Neuronal stem cell (in vitro differentiated cells): ENCODE measurements around the gene METRNL.

Experiments
- DNase-seq: peaks from one replicate; pipeline ENCODE4 v3.0.0-alpha.2; 2013; ENCODE audit warnings: low spot score
- H2AFZ ChIP-seq: one replicate; pipeline ENCODE4 v1.6.1; 2013; ENCODE audit warnings: mild to moderate bottlenecking, low read length, inconsistent platforms
- H2AK5ac ChIP-seq: 2 replicates; pipeline ENCODE4 v1.6.1; 2013; ENCODE audit warnings: low read depth, mild to moderate bottlenecking, inconsistent platforms, low read length, moderate library complexity, mixed read lengths
- H2BK120ac ChIP-seq: 2 replicates; pipeline ENCODE4 v1.6.1; 2013; ENCODE audit warnings: low read depth, mild to moderate bottlenecking, inconsistent platforms, low read length, moderate library complexity, mixed read lengths
- H2BK12ac ChIP-seq: one replicate; pipeline ENCODE4 v1.6.1; 2013; ENCODE audit warnings: low read length, inconsistent platforms
- H2BK15ac ChIP-seq: 2 replicates; pipeline ENCODE4 v1.6.1; 2013; ENCODE audit warnings: mild to moderate bottlenecking, low read length, inconsistent platforms, mixed read lengths
- H2BK5ac ChIP-seq: one replicate; pipeline ENCODE4 v1.6.1; 2013; ENCODE audit warnings: inconsistent platforms, mild to moderate bottlenecking, low read length, moderate library complexity
- H3K14ac ChIP-seq: one replicate; pipeline ENCODE4 v1.6.1; 2013; ENCODE audit warnings: low read length, inconsistent platforms
- H3K18ac ChIP-seq: 2 replicates; pipeline ENCODE4 v1.6.1; 2013; ENCODE audit warnings: low read length, inconsistent platforms
- H3K23ac ChIP-seq: 2 replicates; pipeline ENCODE4 v1.6.1; 2013; ENCODE audit warnings: low read depth, mild to moderate bottlenecking, mixed read lengths, low read length, inconsistent platforms; ENCODE audit not compliant: poor library complexity
- H3K27ac ChIP-seq: replicated peaks from 3 replicates; pipeline ENCODE4 v1.5.1; 2013; ENCODE audit warnings: low read length, inconsistent platforms
- H3K27me3 ChIP-seq, 3 experiments: 2 replicates each; pipeline ENCODE4 v1.6.1; 2013; ENCODE audit warnings: low read length in 3 of 3, mild to moderate bottlenecking in 2 of 3, inconsistent platforms in 1 of 3, low read depth in 1 of 3, mixed read lengths in 1 of 3, moderate library complexity in 1 of 3; ENCODE audit not compliant: control insufficient read depth in 3 of 3, insufficient read depth in 3 of 3
- H3K36me3 ChIP-seq, 2 donors: replicated peaks in 1 of 2; 2 replicates each; pipeline ENCODE4 v1.6.1; 2013; ENCODE audit warnings: low read length in 2 of 2; ENCODE audit not compliant: control insufficient read depth in 2 of 2, insufficient read depth in 2 of 2
- H3K4ac ChIP-seq: 2 replicates; pipeline ENCODE4 v1.6.1; 2013; ENCODE audit warnings: inconsistent platforms, mild to moderate bottlenecking, low read length, moderate library complexity
- H3K4me1 ChIP-seq, 2 donors: 1 replicate in 1 of 2; 2 replicates in 1 of 2; pipeline ENCODE4 v1.6.1; 2013; ENCODE audit warnings: low read length in 2 of 2, low read depth in 1 of 2; ENCODE audit not compliant: control insufficient read depth in 2 of 2, insufficient read depth in 1 of 2
- H3K4me2 ChIP-seq: one replicate; pipeline ENCODE4 v1.6.1; 2013; ENCODE audit warnings: mild to moderate bottlenecking, low read length, inconsistent platforms; ENCODE audit not compliant: insufficient read depth, poor library complexity, severe bottlenecking
- H3K4me3 ChIP-seq, 2 donors: 2 replicates each; pipeline ENCODE4 v1.5.1; 2013; ENCODE audit warnings: low read length in 2 of 2, mild to moderate bottlenecking in 2 of 2, inconsistent platforms in 1 of 2, moderate library complexity in 1 of 2
- H3K79me1 ChIP-seq: one replicate; pipeline ENCODE4 v1.6.1; 2013; ENCODE audit warnings: low read depth, mild to moderate bottlenecking, inconsistent platforms, low read length, moderate library complexity
- H3K9ac ChIP-seq: one replicate; pipeline ENCODE4 v1.6.1; 2013; ENCODE audit warnings: mild to moderate bottlenecking, low read depth, low read length, inconsistent platforms; ENCODE audit not compliant: poor library complexity
- H3K9me3 ChIP-seq, 2 donors: replicated peaks in 1 of 2; 2 replicates each; pipeline versions ENCODE3 to v1.6.1; 2013; ENCODE audit warnings: low read length in 2 of 2, mild to moderate bottlenecking in 2 of 2, inconsistent platforms in 1 of 2, low read depth in 1 of 2, mixed read lengths in 1 of 2, moderate library complexity in 1 of 2; ENCODE audit not compliant: control insufficient read depth in 2 of 2, insufficient read depth in 1 of 2
- H4K8ac ChIP-seq: one replicate; pipeline ENCODE4 v1.6.1; 2013; ENCODE audit warnings: low read depth, mild to moderate bottlenecking, inconsistent platforms, low read length, moderate library complexity
- H4K91ac ChIP-seq: one replicate; pipeline ENCODE4 v1.6.1; 2013; ENCODE audit warnings: low read length, low read depth, mild to moderate bottlenecking, inconsistent platforms; ENCODE audit not compliant: poor library complexity
- WGBS, 2 donors: extraction: QIAGEN DNeasy Blood & Tissue Kit; methylation state at CpG; one replicate each; pipeline ENCODE4 v1.1.7; 2013; ENCODE audit warnings: missing lambda C conversion rate in 2 of 2, mixed read lengths in 1 of 2; ENCODE audit not compliant: insufficient read length in 2 of 2, insufficient replicate concordance in 1 of 2; ENCODE audit errors: extremely low coverage in 2 of 2; 5-methylcytosine and 5-hydroxymethylcytosine counted together

METRNL gene

DNA sequence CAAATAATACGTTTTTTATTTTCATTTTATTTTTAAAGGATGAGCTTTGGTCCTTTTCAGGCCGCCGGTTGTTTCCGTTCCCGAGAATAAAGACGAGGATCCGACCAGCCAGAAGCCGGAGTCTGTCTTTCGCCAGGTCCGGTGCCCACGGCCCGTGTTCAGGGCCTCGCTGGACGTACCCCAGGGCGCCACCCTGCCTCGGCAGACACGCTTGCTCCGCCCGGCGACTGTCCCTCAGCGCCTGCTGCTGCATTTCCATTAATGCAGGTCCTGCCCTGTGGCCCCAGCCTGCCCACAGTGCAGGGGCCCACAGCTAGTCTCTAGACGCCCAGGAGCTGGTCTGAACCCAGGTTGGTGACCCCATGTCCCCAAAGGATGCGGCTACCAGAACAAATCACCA is 15.6 kb downstream of the METRNL start:
- Histone ChIP-seq H3K4me2 (no peak overlapping the region), H3K4me1 (peaks cover 6 to 23% of the 10 kb centered on the region in 2 donors), H3K9me3 (no peaks in the 10 kb centered on the region), H3K36me3 (peaks cover 19 to 39% of the 10 kb centered on the region in 2 donors), H2BK12ac (no peak overlapping the region), H3K23ac (peak overlapping the region; percentile 65), H4K91ac (no peak overlapping the region), H3K14ac (no peak overlapping the region), H3K4ac (no peak overlapping the region), H2BK15ac (no peak overlapping the region), H4K8ac (no peak overlapping the region), H2AK5ac (no peak overlapping the region), H3K4me3 (no peak overlapping the region), H3K18ac (no peak overlapping the region), H3K9ac (no peak overlapping the region), H2BK120ac (no peak overlapping the region), H2AFZ (no peak overlapping the region), H3K27me3 (no peaks in the 10 kb centered on the region), H3K27ac (no peak overlapping the region), H3K79me1 (peaks cover 9% of the 10 kb centered on the region), H2BK5ac (no peak overlapping the region)
- no peak for DNase-seq
- WGBS, 2 donors, result no CpG with 5 or more reads among the region's 23 CpGs

DNA sequence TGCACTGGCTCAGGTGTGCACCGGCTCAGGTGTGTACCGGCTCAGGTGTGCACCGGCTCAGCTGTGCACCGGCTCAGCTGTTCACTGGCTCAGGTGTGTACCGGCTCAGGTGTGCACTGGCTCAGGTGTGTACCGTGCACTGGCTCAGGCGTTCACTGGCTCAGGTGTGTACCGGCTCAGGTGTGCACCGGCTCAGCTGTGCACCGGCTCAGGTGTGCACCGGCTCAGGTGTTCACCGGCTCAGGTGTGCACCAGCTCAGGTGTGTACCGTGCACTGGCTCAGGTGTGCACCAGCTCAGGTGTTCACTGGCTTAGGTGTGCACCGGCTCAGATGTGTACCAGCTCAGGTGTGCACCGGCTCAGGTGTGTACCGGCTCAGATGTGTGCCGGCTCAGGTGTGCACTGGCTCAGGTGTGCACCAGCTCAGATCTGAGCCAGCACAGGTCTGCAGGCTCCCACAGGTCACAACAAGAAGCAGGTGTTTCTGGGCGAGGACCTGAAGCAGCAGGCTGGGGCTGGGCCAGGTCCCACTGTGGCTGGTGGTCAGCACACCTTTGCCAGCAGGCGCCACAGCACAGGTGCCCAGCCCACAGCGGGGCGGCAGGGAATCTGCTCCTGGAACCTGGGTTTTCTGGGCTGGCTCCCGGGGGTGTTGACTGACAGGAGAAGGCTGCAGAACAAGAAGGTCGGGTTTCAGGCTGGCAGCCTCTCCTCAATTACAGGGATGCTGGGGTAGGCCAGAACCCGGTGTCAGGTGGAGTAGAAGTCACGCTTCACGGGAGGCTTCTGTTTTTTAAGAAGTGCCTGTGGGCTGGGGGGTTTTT is 17.2 kb downstream of the METRNL start:
- H3K79me1 ChIP-seq, result peaks cover 6% of the 10 kb centered on the region
- no peak overlapping the region for H4K8ac ChIP-seq
- no peak overlapping the region for H3K9ac ChIP-seq
- no peak overlapping the region for H3K27ac ChIP-seq
- peak overlapping the region; percentile 65 for H3K23ac ChIP-seq
- no peak overlapping the region for H3K4me2 ChIP-seq
- H3K9me3 ChIP-seq, result no peaks in the 10 kb centered on the region
- H4K91ac ChIP-seq, result no peak overlapping the region
- no CpG with 5 or more reads among the region's 26 CpGs for WGBS, 2 donors
- no peak overlapping the region for H2BK15ac ChIP-seq
- H3K36me3 ChIP-seq, result peaks cover 19 to 36% of the 10 kb centered on the region in 2 donors
- H3K4me1 ChIP-seq, result peaks cover 9 to 22% of the 10 kb centered on the region in 2 donors
- H3K14ac ChIP-seq, result no peak overlapping the region
- peaks cover 0 to 3% (median 0%) of the 10 kb centered on the region in 3 experiments for H3K27me3 ChIP-seq
- peak overlapping the region; percentile 37 for H3K4ac ChIP-seq
- H2BK120ac ChIP-seq, result no peak overlapping the region
- H2BK5ac ChIP-seq, result peak overlapping the region; percentile 87
- H2AFZ ChIP-seq, result no peak overlapping the region
- H3K4me3 ChIP-seq, result peak overlapping the region in 1 of 2 donors; percentile 40
- no peak overlapping the region for H2AK5ac ChIP-seq
- peak overlapping the region; percentile 73 for H2BK12ac ChIP-seq
- peak overlapping the region; percentile 28 for H3K18ac ChIP-seq
- no peak for DNase-seq

DNA sequence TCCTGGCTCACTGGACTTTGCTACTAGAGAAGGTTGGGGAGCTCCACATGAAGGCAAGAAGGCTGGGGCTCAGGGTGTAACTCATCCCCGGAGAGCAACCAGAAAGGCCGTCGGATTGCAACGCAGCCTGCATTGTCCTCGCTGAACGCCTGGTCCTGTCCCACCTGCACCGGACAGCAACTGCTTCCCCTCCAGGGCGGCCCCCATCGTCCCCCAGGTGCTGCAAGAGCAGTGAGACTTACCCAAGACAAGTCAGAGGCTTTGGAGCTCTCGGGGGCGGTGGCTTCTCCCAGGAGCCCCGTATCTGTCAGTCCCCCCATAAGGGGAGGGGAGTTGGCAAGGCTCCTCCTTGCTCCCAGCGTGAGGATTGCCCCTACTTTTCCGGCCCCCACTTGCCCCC is 18.4 kb downstream of the METRNL start:
- no peak overlapping the region for H4K8ac ChIP-seq
- H3K4me1 ChIP-seq, result peaks cover 9 to 22% of the 10 kb centered on the region in 2 donors
- no CpG with 5 or more reads among the region's 14 CpGs for WGBS, 2 donors
- no peak overlapping the region for H3K9ac ChIP-seq
- peak overlapping the region; percentile 99 for H2AK5ac ChIP-seq
- H3K23ac ChIP-seq, result no peak overlapping the region
- no peak overlapping the region for H2BK15ac ChIP-seq
- H3K79me1 ChIP-seq, result peaks cover 2% of the 10 kb centered on the region
- peak overlapping the region; percentile 23 for H3K4ac ChIP-seq
- no peak overlapping the region for H4K91ac ChIP-seq
- H3K9me3 ChIP-seq, result peaks cover 0 to 1% of the 10 kb centered on the region in 2 donors
- no peak for DNase-seq
- peak overlapping the region; percentile 47 for H2BK120ac ChIP-seq
- H3K27ac ChIP-seq, result no peak overlapping the region
- peak overlapping the region; percentile 95 for H3K18ac ChIP-seq
- H3K36me3 ChIP-seq, result peaks cover 19 to 36% of the 10 kb centered on the region in 2 donors
- H3K4me2 ChIP-seq, result no peak overlapping the region
- H2BK5ac ChIP-seq, result peak overlapping the region; percentile 87
- no peak overlapping the region for H3K4me3 ChIP-seq
- peak overlapping the region; percentile 38 for H3K14ac ChIP-seq
- H3K27me3 ChIP-seq, result peaks cover 0 to 3% (median 0%) of the 10 kb centered on the region in 3 experiments
- no peak overlapping the region for H2BK12ac ChIP-seq
- no peak overlapping the region for H2AFZ ChIP-seq
